K562 (cell line): ENCODE measurements around the gene DHRS12. TPM values are rescaled to one million over a fixed set of nuclear protein-coding genes. Genes with fewer than 3 reads are reported as not detected.

Experiments used
- ATAC-seq: fragments of 200-7000 bp; cut with Tn5 transposase; 3 replicates; pipeline ENCODE4 v1.9.1; 2020; ENCODE audit warnings: moderate library complexity
- BruUV-seq: library from RNA; stranded (reverse); fragments of 400-500 nt; replicated peaks from 2 replicates; lab custom pipeline; 2021; lab: Mats Ljungman, UMichigan
- CTCF ChIA-PET: fragments of 300-600 bp; formaldehyde crosslinking; extraction: SDS; loops from one replicate; lab custom pipeline; 2021; ENCODE audit warnings: low intra/inter-chr PET ratio; lab: Yijun Ruan, JAX
- POLR2A ChIA-PET: fragments of 300-600, 350-650 bp; sonication (Branson Sonifier 250); formaldehyde crosslinking; extraction: SDS; loops from one replicate; lab custom pipeline; 2021; ENCODE audit warnings: antibody characterized with exemption, inconsistent platforms; lab: Yijun Ruan, JAX
- DNase-seq, 4 experiments: peaks; one replicate each; pipeline versions ENCODE4 v3.0.0 to v3.0.0-alpha.2; 2011 to 2018; ENCODE audit warnings: low spot score in 3 of 4, mixed read lengths in 3 of 4; ENCODE audit errors: extremely low read depth in 1 of 4
- FAIRE-seq: peaks from 2 replicates; lab custom pipeline; 2011; peaks lifted over from hg19 to GRCh38; lab: Jason Lieb, UNC
- H2AFZ ChIP-seq: 2 replicates; pipeline ENCODE4 v1.6.0; 2011; ENCODE audit warnings: low read depth, low read length, control low read depth, inconsistent platforms
- H3K27ac ChIP-seq: fragments of 200-600 bp; 3 replicates; pipeline ENCODE4 v1.8.0; 2011; ENCODE audit warnings: low read depth, mild to moderate bottlenecking, control low read depth, inconsistent platforms, low read length, moderate library complexity, mixed read lengths; ENCODE audit errors: extremely low read depth
- H3K27me3 ChIP-seq, 2 experiments: fragments of 300-600 bp in 1 of 2; 2 replicates in 1 of 2; 3 replicates in 1 of 2; pipeline versions ENCODE4 v1.6.0 to v1.8.0; 2011; ENCODE audit warnings: inconsistent platforms in 2 of 2, low read length in 2 of 2, mild to moderate bottlenecking in 1 of 2, mixed read lengths in 1 of 2, moderate library complexity in 1 of 2; ENCODE audit not compliant: control insufficient read depth in 2 of 2, insufficient read depth in 2 of 2
- H3K36me3 ChIP-seq: fragments of 300-600 bp; 3 replicates; pipeline ENCODE4 v1.8.0; 2011; ENCODE audit warnings: mild to moderate bottlenecking, low read length, inconsistent platforms; ENCODE audit not compliant: control insufficient read depth, insufficient read depth
- H3K4me1 ChIP-seq, 2 experiments: fragments of 200-600 bp in 1 of 2; replicated peaks in 1 of 2; 2 replicates in 1 of 2; 3 replicates in 1 of 2; pipeline versions ENCODE4 v1.5.1 to v1.8.0; 2011; ENCODE audit warnings: inconsistent platforms in 2 of 2, low read length in 2 of 2, mild to moderate bottlenecking in 1 of 2, mixed read lengths in 1 of 2, moderate library complexity in 1 of 2; ENCODE audit not compliant: control insufficient read depth in 2 of 2, insufficient read depth in 2 of 2
- H3K4me2 ChIP-seq: 2 replicates; pipeline ENCODE4 v1.6.1; 2011; ENCODE audit warnings: low read length, control low read depth, inconsistent platforms, mixed read lengths; ENCODE audit not compliant: insufficient read depth
- H3K4me3 ChIP-seq: fragments of 200-600 bp; sonication (generic), shearing (Covaris generic); 2 replicates; pipeline ENCODE4 v1.5.1; 2016; ENCODE audit warnings: control low read depth, inconsistent platforms
- H3K79me2 ChIP-seq: fragments of 200-600 bp; 3 replicates; pipeline ENCODE4 v1.8.0; 2011; ENCODE audit warnings: low read length, inconsistent platforms; ENCODE audit not compliant: control insufficient read depth, insufficient read depth
- H3K9ac ChIP-seq, 2 experiments: 2 replicates each; pipeline versions ENCODE4 v1.6.0 to v1.6.1; 2011; ENCODE audit warnings: low read depth in 2 of 2, low read length in 2 of 2, control low read depth in 1 of 2, inconsistent platforms in 1 of 2, mild to moderate bottlenecking in 1 of 2, mixed read lengths in 1 of 2; ENCODE audit not compliant: insufficient read depth in 1 of 2
- H3K9me1 ChIP-seq: one replicate; pipeline ENCODE4 v1.6.0; 2011; ENCODE audit warnings: inconsistent platforms, mild to moderate bottlenecking, low read length, moderate library complexity; ENCODE audit not compliant: control insufficient read depth, insufficient read depth
- H3K9me3 ChIP-seq: replicated peaks from 2 replicates; pipeline ENCODE4 v1.5.1; 2011; ENCODE audit warnings: low read depth, low read length, inconsistent platforms; ENCODE audit not compliant: control insufficient read depth, insufficient read depth
- H4K20me1 ChIP-seq: replicated peaks from 2 replicates; pipeline ENCODE4 v1.6.1; 2011; ENCODE audit warnings: low read length, inconsistent platforms, mixed read lengths; ENCODE audit not compliant: control insufficient read depth, insufficient read depth
- BCOR ChIP-seq: fragments of 450-650 bp; IDR thresholded peaks from 2 replicates; pipeline ENCODE4 v1.6.1; 2016
- CBFA2T3 ChIP-seq: fragments of 450-650 bp; IDR thresholded peaks from 2 replicates; pipeline ENCODE4 v1.6.1; 2017
- DACH1 ChIP-seq: fragments of 450-650 bp; IDR thresholded peaks from 2 replicates; pipeline ENCODE4 v1.6.1; 2018; ENCODE audit not compliant: partially characterized antibody
- FOXA1 ChIP-seq: fragments of 450-650 bp; IDR thresholded peaks from 2 replicates; pipeline ENCODE4 v1.6.1; 2016; ENCODE audit warnings: mild to moderate bottlenecking, borderline replicate concordance
- HDGF ChIP-seq: fragments of 450-650 bp; IDR thresholded peaks from 2 replicates; pipeline ENCODE4 v1.6.1; 2016
- LARP7 ChIP-seq: fragments of 450-650 bp; IDR thresholded peaks from 2 replicates; pipeline ENCODE4 v1.6.1; 2016
- MEIS2 ChIP-seq: fragments of 450-650 bp; IDR thresholded peaks from 2 replicates; pipeline ENCODE4 v1.6.1; 2014; ENCODE audit warnings: mild to moderate bottlenecking; ENCODE audit not compliant: partially characterized antibody
- NFE2 ChIP-seq: IDR thresholded peaks from 2 replicates; pipeline ENCODE4 v1.6.1; 2014; ENCODE audit warnings: antibody characterized with exemption, low read depth
- PHF20 ChIP-seq: fragments of 450-650 bp; IDR thresholded peaks from 2 replicates; pipeline ENCODE4 v1.6.1; 2018; ENCODE audit not compliant: partially characterized antibody
- RAD21 ChIP-seq, 2 experiments: fragments of 250-450 bp in 1 of 2; fragments of 450-650 bp in 1 of 2; sonication (Bioruptor Pico) in 1 of 2; formaldehyde crosslinking in 1 of 2; IDR thresholded peaks in 1 of 2; conservative IDR thresholded peaks in 1 of 2; 2 replicates each; pipeline versions ENCODE4 v1.4.0 to v1.8.0; 2020 to 2022; ENCODE audit warnings: mild to moderate bottlenecking in 2 of 2, moderate library complexity in 1 of 2
- RNF2 ChIP-seq: sonication (generic); IDR thresholded peaks from 2 replicates; pipeline ENCODE4 v1.6.1; 2016
- SMAD3 ChIP-seq: fragments of 450-650 bp; formaldehyde crosslinking; conservative IDR thresholded peaks from 2 replicates; pipeline ENCODE4 v1.4.0; 2020; ENCODE audit warnings: mild to moderate bottlenecking
- SOX6 ChIP-seq: fragments of 450-650 bp; IDR thresholded peaks from 2 replicates; pipeline ENCODE4 v1.6.1; 2014; ENCODE audit warnings: mild to moderate bottlenecking
- TAF1 ChIP-seq: IDR thresholded peaks from 2 replicates; pipeline ENCODE4 v1.6.1; 2011; ENCODE audit warnings: mild to moderate bottlenecking, low read length, moderate library complexity; ENCODE audit not compliant: insufficient read depth, control insufficient read depth, severe bottlenecking; ENCODE audit errors: extremely low read depth
- ZNF12 ChIP-seq: sonication (generic); formaldehyde crosslinking; IDR thresholded peaks from 2 replicates; pipeline ENCODE4 v1.4.0; 2020; ENCODE audit warnings: mild to moderate bottlenecking, missing genetic modification reagents
- ZNF24 ChIP-seq: fragments of 450-650 bp; IDR thresholded peaks from 2 replicates; pipeline ENCODE4 v1.6.1; 2016
- ZNF253 ChIP-seq: fragments of 250-450 bp; sonication (Bioruptor Pico); conservative IDR thresholded peaks from 2 replicates; pipeline ENCODE4 v1.6.1; 2021; ENCODE audit warnings: mild to moderate bottlenecking
- ZNF263 ChIP-seq: sonication (generic); formaldehyde crosslinking; IDR thresholded peaks from 2 replicates; pipeline ENCODE4 v1.8.0; 2022; ENCODE audit warnings: mild to moderate bottlenecking, missing genetic modification reagents, borderline replicate concordance
- ZNF41 ChIP-seq: fragments of 250-450 bp; sonication (Bioruptor Pico); conservative IDR thresholded peaks from 2 replicates; pipeline ENCODE4 v1.4.0; 2020; ENCODE audit warnings: mild to moderate bottlenecking
- ZNF444 ChIP-seq: fragments of 250-450 bp; sonication (Bioruptor Pico); IDR thresholded peaks from 2 replicates; pipeline ENCODE4 v1.4.0; 2020; ENCODE audit warnings: mild to moderate bottlenecking, moderate library complexity
- WGBS: fragments of 100-300 bp; shearing (Covaris generic); methylation state at CpG from one replicate; pipeline ENCODE4 v1.1.6; 2016; ENCODE audit warnings: low coverage, mixed read lengths; ENCODE audit not compliant: insufficient coverage; ENCODE audit errors: missing lambda C conversion rate; 5-methylcytosine and 5-hydroxymethylcytosine counted together
- in situ Hi-C: fragments of 300-500 bp; cut with MboI; formaldehyde crosslinking; loops from 4 replicates; pipeline ENCODE4 v1.15.0; 2018; ENCODE audit warnings: inconsistent platforms, mixed read lengths
- intact Hi-C: fragments of 100-400 bp; cut with micrococcal nuclease; formaldehyde crosslinking; loops from 2 replicates; pipeline ENCODE4 v1.14.2; 2022
- polyA plus RNA-seq, 8 experiments: library from polyadenylated mRNA; depleted of rRNA in 4 of 8; stranded (reverse) in 5 of 8; unstranded in 3 of 8; fragments of >200 nt; fragmentation: Nextera tagmentation in 2 of 8; fragmentation: Illumina TruSeq in 1 of 8; extraction: Ambion mirVana in 2 of 8; extraction: Trizol in 1 of 8; gene quantifications; 2 replicates each; pipeline versions ENCODE4 v1.2.1 to v1.2.3, GENCODE V29; 2011 to 2014; ENCODE audit warnings: inconsistent platforms in 1 of 8, missing spikeins in 1 of 8
- total RNA-seq, 7 experiments: library from RNA; depleted of rRNA in 6 of 7; stranded (reverse); fragments of >200 nt in 6 of 7; fragmentation: Illumina TruSeq in 2 of 7; extraction: Trizol in 2 of 7; gene quantifications; 2 replicates each; pipeline versions ENCODE4 v1.2.1 to v1.2.3, GENCODE V29; 2011 to 2021; ENCODE audit warnings: low replicate concordance in 1 of 7
- TF ChIP-seq, protein P1 (sequence below): sonication (generic); formaldehyde crosslinking; IDR thresholded peaks from 2 replicates; pipeline ENCODE4 v1.4.0; 2020; ENCODE audit warnings: mild to moderate bottlenecking, missing genetic modification reagents
- TF ChIP-seq, protein P2 (sequence below), 3 experiments: fragments of 200-800 bp in 1 of 3; sonication (Bioruptor generic) in 1 of 3; sonication (generic) in 1 of 3; formaldehyde crosslinking in 1 of 3; IDR thresholded peaks; 2 replicates each; pipeline versions ENCODE4 v1.6.1 to v1.8.0; 2016 to 2022; ENCODE audit warnings: mild to moderate bottlenecking in 2 of 3, missing compliant biosample characterization in 2 of 3, missing genetic modification characterization in 2 of 3, missing genetic modification reagents in 1 of 3
- TF ChIP-seq, protein P3 (sequence below): IDR thresholded peaks from 2 replicates; pipeline ENCODE4 v1.6.1; 2011; ENCODE audit not compliant: insufficient read length; ENCODE audit errors: extremely low read depth

DHRS12 gene
- total and polyA plus RNA-seq, 9 of the 15 experiments (the other 6 are each of a cell fraction or from before 2014, with no cell fraction given): 0.62 to 2.7 (median 0.98) TPM

DNA sequence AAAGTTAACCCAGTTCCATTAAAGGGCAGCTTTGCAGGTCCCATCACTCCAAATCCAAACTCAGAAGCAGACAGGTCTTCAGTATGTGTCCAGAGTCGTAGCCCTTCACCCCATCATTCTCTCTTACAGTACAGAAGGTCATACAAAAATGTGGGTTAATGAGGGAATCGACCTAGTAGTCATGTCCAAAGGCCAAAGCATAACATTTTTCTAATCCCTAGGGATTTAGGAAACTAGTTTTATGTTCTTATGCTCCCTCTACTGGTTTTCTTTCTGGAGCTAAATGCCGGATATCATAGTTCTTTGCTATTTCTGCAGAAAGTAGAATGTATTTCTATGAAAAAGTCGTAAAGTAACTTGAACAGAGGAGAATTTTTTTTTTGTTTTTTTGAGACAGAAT, 72.2 kb downstream of the DHRS12 start (continued):
- TF ChIP-seq CBFA2T3 (no peak), TAF1 (no peak), ZNF263 (CRISPR knock-in tag) (no peak), SOX6 (no peak), RNF2 (no peak), NFE2 (no peak), LARP7 (no peak)

DNA sequence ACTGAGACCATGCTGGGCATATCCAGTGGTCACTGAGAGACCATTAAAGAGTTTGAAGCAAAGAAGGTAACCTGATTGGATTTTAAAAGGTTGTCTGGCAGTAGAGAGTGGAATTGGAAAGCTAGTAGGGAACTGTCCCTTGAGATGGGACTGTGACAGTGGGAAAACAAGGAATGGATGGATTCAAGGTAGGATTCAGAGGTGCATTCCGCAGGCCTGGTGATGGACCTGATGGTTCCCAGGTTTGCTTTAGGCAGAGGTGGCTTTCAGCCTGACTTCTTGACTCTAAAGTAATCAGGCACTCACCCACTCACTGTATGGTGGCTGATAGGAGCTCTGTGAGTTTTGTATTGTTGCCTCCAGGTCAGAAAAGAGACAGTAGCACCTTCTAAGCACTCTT, 73.0 kb downstream of the DHRS12 start:
- no peaks in the 10 kb centered on the region for H3K27me3 ChIP-seq
- POLR2A ChIA-PET: no interaction called here
- H3K4me1 ChIP-seq: no peaks in the 10 kb centered on the region
- no peaks in the 10 kb centered on the region for H3K9me1 ChIP-seq
- no peaks in the 10 kb centered on the region for H3K9me3 ChIP-seq
- WGBS: 71% methylated on average over 1 of the region's 1 CpG
- no peak overlapping the region for H3K4me3 ChIP-seq
- peaks cover 5% of the 10 kb centered on the region; the same call in 1 of the 3 replicates for H3K36me3 ChIP-seq
- H4K20me1 ChIP-seq: no peaks in the 10 kb centered on the region
- no peak overlapping the region for H2AFZ ChIP-seq
- CTCF ChIA-PET: no interaction called here
- no peaks in the 10 kb centered on the region for H3K79me2 ChIP-seq
- no peak overlapping the region for H3K9ac ChIP-seq
- DNase-seq (no peak), ATAC-seq (no peak), FAIRE-seq (no peak)
- in situ Hi-C loops: no loop called here
- no peak overlapping the region for H3K27ac ChIP-seq
- H3K4me2 ChIP-seq: no peak overlapping the region
- intact Hi-C loops: no loop called here
- BruUV-seq: no TSS peak
- no peak for TF ChIP-seq RAD21 (CRISPR knock-in tag; conservative IDR thresholded peaks at IDR 0.05 in 1 of 2, IDR thresholded peaks at IDR 0.05 in 1 of 2)
- no peak for TF ChIP-seq FOXA1
- no peak for TF ChIP-seq BCOR
- TF ChIP-seq, protein P1, sequence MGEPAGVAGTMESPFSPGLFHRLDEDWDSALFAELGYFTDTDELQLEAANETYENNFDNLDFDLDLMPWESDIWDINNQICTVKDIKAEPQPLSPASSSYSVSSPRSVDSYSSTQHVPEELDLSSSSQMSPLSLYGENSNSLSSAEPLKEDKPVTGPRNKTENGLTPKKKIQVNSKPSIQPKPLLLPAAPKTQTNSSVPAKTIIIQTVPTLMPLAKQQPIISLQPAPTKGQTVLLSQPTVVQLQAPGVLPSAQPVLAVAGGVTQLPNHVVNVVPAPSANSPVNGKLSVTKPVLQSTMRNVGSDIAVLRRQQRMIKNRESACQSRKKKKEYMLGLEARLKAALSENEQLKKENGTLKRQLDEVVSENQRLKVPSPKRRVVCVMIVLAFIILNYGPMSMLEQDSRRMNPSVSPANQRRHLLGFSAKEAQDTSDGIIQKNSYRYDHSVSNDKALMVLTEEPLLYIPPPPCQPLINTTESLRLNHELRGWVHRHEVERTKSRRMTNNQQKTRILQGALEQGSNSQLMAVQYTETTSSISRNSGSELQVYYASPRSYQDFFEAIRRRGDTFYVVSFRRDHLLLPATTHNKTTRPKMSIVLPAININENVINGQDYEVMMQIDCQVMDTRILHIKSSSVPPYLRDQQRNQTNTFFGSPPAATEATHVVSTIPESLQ (CRISPR knock-in tag): no peak
- TF ChIP-seq MEIS2: no peak
- no peak for TF ChIP-seq SMAD3 (CRISPR knock-in tag)
- TF ChIP-seq, protein P2, sequence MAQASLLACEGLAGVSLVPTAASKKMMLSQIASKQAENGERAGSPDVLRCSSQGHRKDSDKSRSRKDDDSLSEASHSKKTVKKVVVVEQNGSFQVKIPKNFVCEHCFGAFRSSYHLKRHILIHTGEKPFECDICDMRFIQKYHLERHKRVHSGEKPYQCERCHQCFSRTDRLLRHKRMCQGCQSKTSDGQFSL (CRISPR knock-in tag; IDR thresholded peaks at IDR 0.05): no peak
- TF ChIP-seq, protein P2 (tag; IDR thresholded peaks at IDR 0.05): no peak
- no peak for TF ChIP-seq ZNF24
- TF ChIP-seq ZNF444: no peak
- no peak for TF ChIP-seq ZNF253 (CRISPR knock-in tag)
- TF ChIP-seq, protein P3, sequence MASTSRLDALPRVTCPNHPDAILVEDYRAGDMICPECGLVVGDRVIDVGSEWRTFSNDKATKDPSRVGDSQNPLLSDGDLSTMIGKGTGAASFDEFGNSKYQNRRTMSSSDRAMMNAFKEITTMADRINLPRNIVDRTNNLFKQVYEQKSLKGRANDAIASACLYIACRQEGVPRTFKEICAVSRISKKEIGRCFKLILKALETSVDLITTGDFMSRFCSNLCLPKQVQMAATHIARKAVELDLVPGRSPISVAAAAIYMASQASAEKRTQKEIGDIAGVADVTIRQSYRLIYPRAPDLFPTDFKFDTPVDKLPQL: no peak
- no peak for TF ChIP-seq ZNF12 (CRISPR knock-in tag)
- no peak for TF ChIP-seq DACH1
- no peak for TF ChIP-seq PHF20
- no peak for TF ChIP-seq ZNF41 (CRISPR knock-in tag)
- TF ChIP-seq HDGF: no peak
